Liver (tissue), 9 donors: ENCODE data around the gene ARFGAP1. TPM values are rescaled to one million over a fixed set of nuclear protein-coding genes. Genes with fewer than 3 reads are reported as not detected.

Source experiments
- DNase-seq: peaks from one replicate; pipeline ENCODE4 v3.0.0-alpha.2; 2017; ENCODE audit warnings: low spot score
- H3K27ac ChIP-seq, 2 donors: one replicate each; pipeline ENCODE4 v1.7.0; 2013; ENCODE audit warnings: inconsistent platforms in 2 of 2, low read length in 2 of 2, control low read depth in 1 of 2, low read depth in 1 of 2, mild to moderate bottlenecking in 1 of 2
- H3K27me3 ChIP-seq, 4 donors: one replicate each; pipeline versions ENCODE4 v1.6.1 to v1.7.0; 2013; ENCODE audit warnings: low read length in 3 of 4, inconsistent platforms in 1 of 4, mild to moderate bottlenecking in 1 of 4, moderate library complexity in 1 of 4; ENCODE audit not compliant: control insufficient read depth in 4 of 4, insufficient read depth in 4 of 4
- H3K36me3 ChIP-seq, 4 donors: one replicate each; pipeline versions ENCODE4 v1.6.1 to v1.7.0; 2013; ENCODE audit warnings: low read length in 3 of 4, mild to moderate bottlenecking in 3 of 4, low read depth in 1 of 4, moderate library complexity in 1 of 4; ENCODE audit not compliant: control insufficient read depth in 4 of 4, insufficient read depth in 3 of 4
- H3K4me1 ChIP-seq, 4 donors: one replicate each; pipeline versions ENCODE4 v1.6.1 to v1.7.0; 2013; ENCODE audit warnings: low read length in 3 of 4, mild to moderate bottlenecking in 3 of 4, moderate library complexity in 1 of 4; ENCODE audit not compliant: control insufficient read depth in 4 of 4, insufficient read depth in 4 of 4
- H3K4me3 ChIP-seq, 3 donors: one replicate each; pipeline versions ENCODE4 v1.6.1 to v1.7.0; 2013; ENCODE audit warnings: low read length in 3 of 3, control low read depth in 1 of 3, low read depth in 1 of 3, mild to moderate bottlenecking in 1 of 3
- H3K9ac ChIP-seq, 2 donors: one replicate each; pipeline ENCODE4 v1.7.0; 2013; ENCODE audit warnings: low read length in 2 of 2, mild to moderate bottlenecking in 2 of 2, moderate library complexity in 2 of 2, control low read depth in 1 of 2, low read depth in 1 of 2
- H3K9me3 ChIP-seq, 4 donors: one replicate each; pipeline versions ENCODE4 v1.6.1 to v1.7.0; 2013; ENCODE audit warnings: low read length in 3 of 4; ENCODE audit not compliant: control insufficient read depth in 4 of 4
- EGR1 ChIP-seq, 2 donors: IDR thresholded peaks; 2 replicates each; pipeline ENCODE4 v1.6.1; 2016 to 2018; ENCODE audit warnings: antibody characterized with exemption in 2 of 2, low read depth in 2 of 2
- FOXA1 ChIP-seq: IDR thresholded peaks from 2 replicates; pipeline ENCODE4 v1.6.1; 2016; ENCODE audit warnings: antibody characterized with exemption
- FOXA2 ChIP-seq: IDR thresholded peaks from 2 replicates; pipeline ENCODE4 v1.6.1; 2016; ENCODE audit warnings: antibody characterized with exemption
- GABPA ChIP-seq, 2 donors: IDR thresholded peaks in 1 of 2; conservative IDR thresholded peaks in 1 of 2; 2 replicates each; pipeline ENCODE4 v1.6.1; 2016; ENCODE audit warnings: antibody characterized with exemption in 2 of 2, mild to moderate bottlenecking in 1 of 2, moderate library complexity in 1 of 2
- HNF4A ChIP-seq, 2 donors: conservative IDR thresholded peaks; 2 replicates each; pipeline ENCODE4 v1.6.1; 2016; ENCODE audit warnings: antibody characterized with exemption in 2 of 2, mild to moderate bottlenecking in 2 of 2
- HNF4G ChIP-seq: IDR thresholded peaks from 2 replicates; pipeline ENCODE4 v1.6.1; 2016; ENCODE audit warnings: antibody characterized with exemption
- JUND ChIP-seq, 2 donors: IDR thresholded peaks; 2 replicates each; pipeline ENCODE4 v1.6.1; 2016; ENCODE audit warnings: antibody characterized with exemption in 2 of 2
- NR2F2 ChIP-seq: IDR thresholded peaks from 2 replicates; pipeline ENCODE4 v1.6.1; 2016; ENCODE audit warnings: antibody characterized with exemption
- RAD21 ChIP-seq, 2 donors: IDR thresholded peaks; 2 replicates each; pipeline ENCODE4 v1.6.1; 2016; ENCODE audit warnings: antibody characterized with exemption in 2 of 2, mild to moderate bottlenecking in 2 of 2
- RXRA ChIP-seq, 2 donors: IDR thresholded peaks; 2 replicates each; pipeline ENCODE4 v1.6.1; 2017 to 2018; ENCODE audit warnings: antibody characterized with exemption in 2 of 2, mild to moderate bottlenecking in 1 of 2
- SP1 ChIP-seq: IDR thresholded peaks from 2 replicates; pipeline ENCODE4 v1.6.1; 2018; ENCODE audit warnings: antibody characterized with exemption, mild to moderate bottlenecking
- TAF1 ChIP-seq: conservative IDR thresholded peaks from 2 replicates; pipeline ENCODE4 v1.6.1; 2016; ENCODE audit warnings: antibody characterized with exemption, mild to moderate bottlenecking
- YY1 ChIP-seq: IDR thresholded peaks from 2 replicates; pipeline ENCODE4 v1.6.1; 2016; ENCODE audit warnings: antibody characterized with exemption, mild to moderate bottlenecking
- WGBS: extraction: QIAGEN DNeasy Blood & Tissue Kit; methylation state at CpG from one replicate; pipeline ENCODE4 v1.1.7; 2013; 5-methylcytosine and 5-hydroxymethylcytosine counted together
- polyA plus RNA-seq, 2 donors: library from polyadenylated mRNA; stranded (reverse) in 1 of 2; unstranded in 1 of 2; fragments of 200-250 nt in 1 of 2; fragments of >200 nt in 1 of 2; fragmentation: Nextera tagmentation in 1 of 2; extraction: Ambion mirVana in 1 of 2; gene quantifications; one replicate each; pipeline versions ENCODE4 v1.2.1 to v1.2.3, GENCODE V29; 2013 to 2015
- total RNA-seq, 2 donors: library from RNA; depleted of rRNA; stranded (reverse); fragments of >200 nt; gene quantifications; one replicate each; pipeline ENCODE4 v1.2.3, GENCODE V29; 2014
- TF ChIP-seq, protein P1 (sequence below): IDR thresholded peaks from 2 replicates; pipeline ENCODE4 v1.6.1; 2016; ENCODE audit warnings: antibody characterized with exemption
- TF ChIP-seq, protein P2 (sequence below): IDR thresholded peaks from 2 replicates; pipeline ENCODE4 v1.6.1; 2016; ENCODE audit warnings: antibody characterized with exemption, mild to moderate bottlenecking
- TF ChIP-seq, protein P3 (sequence below): IDR thresholded peaks from 2 replicates; pipeline ENCODE4 v1.6.1; 2016; ENCODE audit warnings: antibody characterized with exemption
- TF ChIP-seq, protein P4 (sequence below): fragments of 150-350 bp; IDR thresholded peaks from 2 replicates; pipeline ENCODE4 v1.5.1; 2017; ENCODE audit warnings: improper control_type of control experiment, low read depth, low read length; ENCODE audit not compliant: missing input control
- TF ChIP-seq, protein P5 (sequence below): IDR thresholded peaks from 2 replicates; pipeline ENCODE4 v1.6.1; 2016; ENCODE audit warnings: antibody characterized with exemption
- donor health status: healthy.
- donor health status: healthy.
- donor health status: healthy.
- donor health status: healthy.
- donor health status: healthy.

Gene ARFGAP1
- total and polyA plus RNA-seq, 4 donors, result 11.2 to 29.7 (median 21.8) TPM

DNA sequence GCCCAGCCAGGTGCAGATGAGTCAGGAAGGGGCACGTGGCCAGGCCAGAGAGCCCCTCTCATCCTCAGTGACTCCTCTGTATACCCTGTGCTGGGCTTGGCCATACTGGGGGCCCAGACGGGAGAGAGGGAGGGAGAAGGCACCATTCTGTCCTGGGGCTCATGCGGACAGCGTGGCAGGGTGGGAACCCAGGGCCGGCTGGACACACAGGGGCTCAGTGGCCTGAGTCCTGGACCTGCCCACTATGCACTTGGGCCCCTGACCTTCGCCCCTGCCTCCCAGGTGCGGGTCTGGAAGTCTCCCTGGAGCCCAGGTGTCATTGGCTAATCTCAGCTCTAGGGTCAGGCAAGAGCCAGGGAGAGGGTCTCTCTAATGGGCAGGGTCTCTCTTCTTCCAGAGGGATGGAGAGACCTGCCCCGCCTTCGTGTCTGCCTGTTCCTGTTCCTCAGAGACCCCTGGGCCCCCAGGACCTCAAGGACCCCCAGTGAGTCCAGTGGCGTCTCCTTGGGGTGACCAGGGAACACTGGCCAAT lies 48.1 kb downstream of the ARFGAP1 start:
- H3K9ac ChIP-seq, result no peak overlapping the region
- H3K9me3 ChIP-seq, result no peaks in the 10 kb centered on the region
- H3K27me3 ChIP-seq, result no peaks in the 10 kb centered on the region
- no peak for TF ChIP-seq YY1
- TF ChIP-seq EGR1 (IDR thresholded peaks at IDR 0.05; ENCODE audit: low read depth in 2 of 2), result no peak
- TF ChIP-seq HNF4G, result no peak
- TF ChIP-seq, protein P1, sequence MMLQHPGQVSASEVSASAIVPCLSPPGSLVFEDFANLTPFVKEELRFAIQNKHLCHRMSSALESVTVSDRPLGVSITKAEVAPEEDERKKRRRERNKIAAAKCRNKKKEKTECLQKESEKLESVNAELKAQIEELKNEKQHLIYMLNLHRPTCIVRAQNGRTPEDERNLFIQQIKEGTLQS, result no peak
- no peak for TF ChIP-seq TAF1
- TF ChIP-seq, protein P2, sequence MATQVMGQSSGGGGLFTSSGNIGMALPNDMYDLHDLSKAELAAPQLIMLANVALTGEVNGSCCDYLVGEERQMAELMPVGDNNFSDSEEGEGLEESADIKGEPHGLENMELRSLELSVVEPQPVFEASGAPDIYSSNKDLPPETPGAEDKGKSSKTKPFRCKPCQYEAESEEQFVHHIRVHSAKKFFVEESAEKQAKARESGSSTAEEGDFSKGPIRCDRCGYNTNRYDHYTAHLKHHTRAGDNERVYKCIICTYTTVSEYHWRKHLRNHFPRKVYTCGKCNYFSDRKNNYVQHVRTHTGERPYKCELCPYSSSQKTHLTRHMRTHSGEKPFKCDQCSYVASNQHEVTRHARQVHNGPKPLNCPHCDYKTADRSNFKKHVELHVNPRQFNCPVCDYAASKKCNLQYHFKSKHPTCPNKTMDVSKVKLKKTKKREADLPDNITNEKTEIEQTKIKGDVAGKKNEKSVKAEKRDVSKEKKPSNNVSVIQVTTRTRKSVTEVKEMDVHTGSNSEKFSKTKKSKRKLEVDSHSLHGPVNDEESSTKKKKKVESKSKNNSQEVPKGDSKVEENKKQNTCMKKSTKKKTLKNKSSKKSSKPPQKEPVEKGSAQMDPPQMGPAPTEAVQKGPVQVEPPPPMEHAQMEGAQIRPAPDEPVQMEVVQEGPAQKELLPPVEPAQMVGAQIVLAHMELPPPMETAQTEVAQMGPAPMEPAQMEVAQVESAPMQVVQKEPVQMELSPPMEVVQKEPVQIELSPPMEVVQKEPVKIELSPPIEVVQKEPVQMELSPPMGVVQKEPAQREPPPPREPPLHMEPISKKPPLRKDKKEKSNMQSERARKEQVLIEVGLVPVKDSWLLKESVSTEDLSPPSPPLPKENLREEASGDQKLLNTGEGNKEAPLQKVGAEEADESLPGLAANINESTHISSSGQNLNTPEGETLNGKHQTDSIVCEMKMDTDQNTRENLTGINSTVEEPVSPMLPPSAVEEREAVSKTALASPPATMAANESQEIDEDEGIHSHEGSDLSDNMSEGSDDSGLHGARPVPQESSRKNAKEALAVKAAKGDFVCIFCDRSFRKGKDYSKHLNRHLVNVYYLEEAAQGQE, result no peak
- TF ChIP-seq HNF4A (conservative IDR thresholded peaks at IDR 0.05), result no peak
- TF ChIP-seq RXRA (IDR thresholded peaks at IDR 0.05), result no peak
- no peak for TF ChIP-seq FOXA2
- TF ChIP-seq SP1, result no peak
- no peak for TF ChIP-seq RAD21 (IDR thresholded peaks at IDR 0.05)
- TF ChIP-seq NR2F2, result no peak
- TF ChIP-seq, protein P3, sequence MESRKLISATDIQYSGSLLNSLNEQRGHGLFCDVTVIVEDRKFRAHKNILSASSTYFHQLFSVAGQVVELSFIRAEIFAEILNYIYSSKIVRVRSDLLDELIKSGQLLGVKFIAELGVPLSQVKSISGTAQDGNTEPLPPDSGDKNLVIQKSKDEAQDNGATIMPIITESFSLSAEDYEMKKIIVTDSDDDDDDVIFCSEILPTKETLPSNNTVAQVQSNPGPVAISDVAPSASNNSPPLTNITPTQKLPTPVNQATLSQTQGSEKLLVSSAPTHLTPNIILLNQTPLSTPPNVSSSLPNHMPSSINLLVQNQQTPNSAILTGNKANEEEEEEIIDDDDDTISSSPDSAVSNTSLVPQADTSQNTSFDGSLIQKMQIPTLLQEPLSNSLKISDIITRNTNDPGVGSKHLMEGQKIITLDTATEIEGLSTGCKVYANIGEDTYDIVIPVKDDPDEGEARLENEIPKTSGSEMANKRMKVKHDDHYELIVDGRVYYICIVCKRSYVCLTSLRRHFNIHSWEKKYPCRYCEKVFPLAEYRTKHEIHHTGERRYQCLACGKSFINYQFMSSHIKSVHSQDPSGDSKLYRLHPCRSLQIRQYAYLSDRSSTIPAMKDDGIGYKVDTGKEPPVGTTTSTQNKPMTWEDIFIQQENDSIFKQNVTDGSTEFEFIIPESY, result no peak
- no peak for TF ChIP-seq GABPA (IDR thresholded peaks at IDR 0.05 in 1 of 2, conservative IDR thresholded peaks at IDR 0.05 in 1 of 2)
- no peak for TF ChIP-seq JUND (IDR thresholded peaks at IDR 0.05)
- TF ChIP-seq FOXA1, result no peak
- TF ChIP-seq, protein P4, sequence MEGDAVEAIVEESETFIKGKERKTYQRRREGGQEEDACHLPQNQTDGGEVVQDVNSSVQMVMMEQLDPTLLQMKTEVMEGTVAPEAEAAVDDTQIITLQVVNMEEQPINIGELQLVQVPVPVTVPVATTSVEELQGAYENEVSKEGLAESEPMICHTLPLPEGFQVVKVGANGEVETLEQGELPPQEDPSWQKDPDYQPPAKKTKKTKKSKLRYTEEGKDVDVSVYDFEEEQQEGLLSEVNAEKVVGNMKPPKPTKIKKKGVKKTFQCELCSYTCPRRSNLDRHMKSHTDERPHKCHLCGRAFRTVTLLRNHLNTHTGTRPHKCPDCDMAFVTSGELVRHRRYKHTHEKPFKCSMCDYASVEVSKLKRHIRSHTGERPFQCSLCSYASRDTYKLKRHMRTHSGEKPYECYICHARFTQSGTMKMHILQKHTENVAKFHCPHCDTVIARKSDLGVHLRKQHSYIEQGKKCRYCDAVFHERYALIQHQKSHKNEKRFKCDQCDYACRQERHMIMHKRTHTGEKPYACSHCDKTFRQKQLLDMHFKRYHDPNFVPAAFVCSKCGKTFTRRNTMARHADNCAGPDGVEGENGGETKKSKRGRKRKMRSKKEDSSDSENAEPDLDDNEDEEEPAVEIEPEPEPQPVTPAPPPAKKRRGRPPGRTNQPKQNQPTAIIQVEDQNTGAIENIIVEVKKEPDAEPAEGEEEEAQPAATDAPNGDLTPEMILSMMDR, result no peak
- TF ChIP-seq, protein P5, sequence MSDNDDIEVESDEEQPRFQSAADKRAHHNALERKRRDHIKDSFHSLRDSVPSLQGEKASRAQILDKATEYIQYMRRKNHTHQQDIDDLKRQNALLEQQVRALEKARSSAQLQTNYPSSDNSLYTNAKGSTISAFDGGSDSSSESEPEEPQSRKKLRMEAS, result no peak
- no peak overlapping the region for H3K27ac ChIP-seq
- H3K4me1 ChIP-seq, result no peaks in the 10 kb centered on the region
- H3K36me3 ChIP-seq, result no peaks in the 10 kb centered on the region
- WGBS, result 71% methylated on average over 10 of the region's 10 CpGs
- no peak for DNase-seq
- H3K4me3 ChIP-seq, result no peak overlapping the region
